GM12878 (cell line): Measurements from ENCODE around the gene MINAR1. TPM values are rescaled to one million over a fixed set of nuclear protein-coding genes. Genes with fewer than 3 reads are reported as not detected.

Experiments
- ATAC-seq: fragments of 200-7000 bp; cut with Tn5 transposase; 3 replicates; pipeline ENCODE4 v1.9.1; 2020; ENCODE audit warnings: mild to moderate bottlenecking, moderate library complexity
- BruUV-seq: library from RNA; stranded (reverse); fragments of 400-500 nt; replicated peaks from 2 replicates; lab custom pipeline; 2021; lab: Mats Ljungman, UMichigan
- CTCF ChIA-PET: fragments of 300-600 bp; sonication (Branson Sonifier 250); formaldehyde crosslinking; extraction: SDS; loops from one replicate; lab custom pipeline; 2021; ENCODE audit warnings: inconsistent platforms; lab: Yijun Ruan, JAX
- POLR2A ChIA-PET: fragments of 350-600 bp; formaldehyde crosslinking; extraction: SDS; loops from one replicate; lab custom pipeline; 2021; ENCODE audit warnings: inconsistent platforms; lab: Charles Lee
- RAD21 ChIA-PET: fragments of 300-600 bp; sonication (Branson Sonifier 250); formaldehyde crosslinking; loops from one replicate; lab custom pipeline; 2023; ENCODE audit warnings: antibody characterized with exemption; ENCODE audit not compliant: unreplicated experiment; lab: Charles Lee
- SMC1A ChIA-PET: fragments of 300-600 bp; sonication (Branson Sonifier 250); formaldehyde crosslinking; loops from one replicate; lab custom pipeline; 2023; ENCODE audit not compliant: unreplicated experiment, uncharacterized antibody; lab: Charles Lee
- DNase-seq: peaks from one replicate; pipeline ENCODE4 v3.0.0-alpha.2; 2011; ENCODE audit warnings: low read depth, low spot score
- FAIRE-seq: peaks from 3 replicates; lab custom pipeline; 2011; peaks lifted over from hg19 to GRCh38; lab: Jason Lieb, UNC
- H2AFZ ChIP-seq: 2 replicates; pipeline ENCODE4 v1.6.0; 2011; ENCODE audit warnings: low read depth, low read length, control low read depth; ENCODE audit not compliant: control insufficient read depth
- H3K27ac ChIP-seq: 2 replicates; pipeline ENCODE4 v1.5.1; 2011; ENCODE audit warnings: control low read depth; ENCODE audit not compliant: control insufficient read depth, insufficient read depth
- H3K27me3 ChIP-seq, 2 experiments: replicated peaks in 1 of 2; 2 replicates each; pipeline versions ENCODE4 v1.6.0 to v1.6.1; 2011; ENCODE audit warnings: low read length in 1 of 2; ENCODE audit not compliant: control insufficient read depth in 2 of 2, insufficient read depth in 2 of 2
- H3K36me3 ChIP-seq, 2 experiments: 2 replicates each; pipeline ENCODE4 v1.5.1; 2011; ENCODE audit warnings: low read length in 1 of 2; ENCODE audit not compliant: control insufficient read depth in 2 of 2, insufficient read depth in 2 of 2
- H3K4me1 ChIP-seq: 2 replicates; pipeline ENCODE4 v1.6.1; 2011; ENCODE audit warnings: mild to moderate bottlenecking, low read length, moderate library complexity, mixed read lengths; ENCODE audit not compliant: control insufficient read depth, insufficient read depth
- H3K4me2 ChIP-seq: 2 replicates; pipeline ENCODE4 v1.6.0; 2011; ENCODE audit warnings: control low read depth; ENCODE audit not compliant: control insufficient read depth, insufficient read depth
- H3K4me3 ChIP-seq: fragments of 200-600 bp; sonication (generic); 2 replicates; pipeline ENCODE4 v1.5.1; 2016
- H3K79me2 ChIP-seq: 2 replicates; pipeline ENCODE4 v1.6.0; 2011; ENCODE audit warnings: low read length; ENCODE audit not compliant: control insufficient read depth, insufficient read depth
- H3K9ac ChIP-seq: 2 replicates; pipeline ENCODE4 v1.8.0; 2011; ENCODE audit warnings: low read length, control low read depth, mixed read lengths; ENCODE audit not compliant: control insufficient read depth, insufficient read depth
- H3K9me3 ChIP-seq: replicated peaks from 3 replicates; pipeline ENCODE4 v1.5.1; 2011; ENCODE audit warnings: mild to moderate bottlenecking, low read length; ENCODE audit not compliant: control insufficient read depth, insufficient read depth
- H4K20me1 ChIP-seq: 2 replicates; pipeline ENCODE4 v1.6.0; 2011; ENCODE audit not compliant: control insufficient read depth, insufficient read depth
- ATF3 ChIP-seq: IDR thresholded peaks from 2 replicates; pipeline ENCODE4 v1.6.1; 2011; ENCODE audit warnings: low read depth, mild to moderate bottlenecking, low read length, moderate library complexity, borderline replicate concordance; ENCODE audit errors: extremely low read depth
- BCLAF1 ChIP-seq: fragments of 450-650 bp; IDR thresholded peaks from 2 replicates; pipeline ENCODE4 v1.6.1; 2017; ENCODE audit warnings: antibody characterized with exemption, mild to moderate bottlenecking, moderate library complexity
- BRCA1 ChIP-seq: IDR thresholded peaks from 2 replicates; pipeline ENCODE4 v1.6.1; 2011; ENCODE audit warnings: low read depth, low read length, improper control_type of control experiment
- PAX5 ChIP-seq: IDR thresholded peaks from 2 replicates; pipeline ENCODE4 v1.6.1; 2011; ENCODE audit warnings: low read depth, low read length, borderline replicate concordance
- WGBS: methylation state at CpG from one replicate; pipeline ENCODE4 v1.1.6; 2016; ENCODE audit warnings: low lambda C conversion rate; ENCODE audit not compliant: insufficient replicate concordance, insufficient coverage; ENCODE audit errors: missing lambda C conversion rate; 5-methylcytosine and 5-hydroxymethylcytosine counted together
- in situ Hi-C: fragments of 300-500 bp; cut with MboI; formaldehyde crosslinking; loops from 9 replicates; pipeline ENCODE4 v1.14.3; 2018; ENCODE audit warnings: mixed read lengths
- intact Hi-C: fragments of 100-400 bp; cut with micrococcal nuclease; formaldehyde crosslinking; loops from one replicate; pipeline ENCODE4 v1.14.2; 2022; ENCODE audit not compliant: unreplicated experiment
- polyA plus RNA-seq, 11 experiments: library from polyadenylated mRNA; depleted of rRNA in 4 of 11; unstranded in 6 of 11; stranded (reverse) in 5 of 11; fragments of >200 nt; fragmentation: Nextera tagmentation in 4 of 11; fragmentation: Illumina TruSeq in 1 of 11; extraction: Ambion mirVana in 4 of 11; extraction: Trizol in 1 of 11; gene quantifications; 1 replicate in 1 of 11; 2 replicates in 10 of 11; pipeline versions ENCODE4 v1.2.1 to v1.2.3, GENCODE V29; 2011 to 2016; ENCODE audit warnings: inconsistent platforms in 2 of 11, missing spikeins in 2 of 11, low read depth in 1 of 11
- total RNA-seq, 4 experiments: library from RNA; depleted of rRNA in 3 of 4; stranded (reverse); fragments of >200 nt in 3 of 4; fragmentation: Illumina TruSeq in 1 of 4; extraction: Trizol in 1 of 4; gene quantifications; 2 replicates each; pipeline versions ENCODE4 v1.2.1 to v1.2.3, GENCODE V29; 2013 to 2021

MINAR1 gene
- total and polyA plus RNA-seq, 10 of the 15 experiments (the other 5 are each of a cell fraction or from before 2014, with no cell fraction given): 0.05 to 0.40 (median 0.24) TPM

GRCh38 chr15:79455943-79456342 lies 23.8 kb downstream of the MINAR1 start:
- 42% methylated on average over 6 of the region's 6 CpGs for WGBS
- POLR2A ChIA-PET: no interaction called here
- H3K4me1 ChIP-seq: no peaks in the 10 kb centered on the region
- H3K4me3 ChIP-seq: no peak overlapping the region
- no peak overlapping the region for H2AFZ ChIP-seq
- ATAC-seq (no peak), FAIRE-seq (no peak), DNase-seq (no peak)
- RAD21 ChIA-PET: no interaction called here
- intact Hi-C loops: no loop called here
- CTCF ChIA-PET: no interaction called here
- no peaks in the 10 kb centered on the region for H3K79me2 ChIP-seq
- 0 out of 2 replicates have a peak, but pooled peaks cover 3% of the 10 kb centered on the region for H4K20me1 ChIP-seq
- no TSS peak for BruUV-seq
- H3K27ac ChIP-seq: no peak overlapping the region
- no peak for TF ChIP-seq PAX5
- TF ChIP-seq BCLAF1: no peak
- no peak for TF ChIP-seq BRCA1
- no peak for TF ChIP-seq ATF3
- TF ChIP-seq, all 136 proteins: peak for 0
- Histone ChIP-seq H3K36me3 (no peaks in the 10 kb centered on the region), H3K27me3 (no peaks in the 10 kb centered on the region), H3K9ac (no peak overlapping the region), H3K9me3 (no peaks in the 10 kb centered on the region), H3K4me2 (no peak overlapping the region)
- in situ Hi-C loops: no loop called here
- SMC1A ChIA-PET: no interaction called here
